Kidney (tissue), 14 donors: ENCODE data around the gene EVI5L. TPM values are rescaled to one million over a fixed set of nuclear protein-coding genes. Genes with fewer than 3 reads are reported as not detected.

ENCODE experiments used
- DNase-seq, 5 donors: peaks; one replicate each; pipeline ENCODE4 v3.0.0-alpha.2; 2013 to 2020
- FAIRE-seq: peaks from 2 replicates; lab custom pipeline; 2012; peaks lifted over from hg19 to GRCh38; lab: Jason Lieb, UNC
- H3K27ac ChIP-seq, 2 donors: one replicate each; pipeline ENCODE4 v1.7.0; 2013; ENCODE audit warnings: low read depth in 2 of 2, low read length in 2 of 2, inconsistent platforms in 1 of 2
- H3K27me3 ChIP-seq: one replicate; pipeline ENCODE4 v1.7.1; 2013; ENCODE audit warnings: low read length, inconsistent platforms; ENCODE audit not compliant: control insufficient read depth, insufficient read depth
- H3K36me3 ChIP-seq, 3 donors: one replicate each; pipeline versions ENCODE4 v1.7.0 to v1.7.1; 2013; ENCODE audit warnings: low read length in 3 of 3, control low read depth in 1 of 3, inconsistent platforms in 1 of 3; ENCODE audit not compliant: insufficient read depth in 3 of 3, control insufficient read depth in 2 of 3
- H3K4me1 ChIP-seq, 3 donors: one replicate each; pipeline versions ENCODE4 v1.7.0 to v1.7.1; 2013; ENCODE audit warnings: low read length in 3 of 3, inconsistent platforms in 1 of 3, low read depth in 1 of 3; ENCODE audit not compliant: control insufficient read depth in 2 of 3, insufficient read depth in 2 of 3
- H3K4me3 ChIP-seq, 3 donors: one replicate each; pipeline versions ENCODE4 v1.7.0 to v1.8.1; 2013; ENCODE audit warnings: low read length in 3 of 3, control low read depth in 1 of 3, inconsistent platforms in 1 of 3
- H3K9ac ChIP-seq, 3 donors: one replicate each; pipeline versions ENCODE4 v1.7.0 to v1.7.1; 2013; ENCODE audit warnings: low read length in 3 of 3, control low read depth in 1 of 3, inconsistent platforms in 1 of 3
- H3K9me3 ChIP-seq, 3 donors: one replicate each; pipeline versions ENCODE4 v1.7.0 to v1.7.1; 2013; ENCODE audit warnings: low read length in 3 of 3, control low read depth in 1 of 3, inconsistent platforms in 1 of 3; ENCODE audit not compliant: control insufficient read depth in 2 of 3, insufficient read depth in 1 of 3
- CTCF ChIP-seq: IDR thresholded peaks from 3 replicates; pipeline ENCODE4 v1.5.1; 2012; ENCODE audit warnings: mild to moderate bottlenecking, moderate library complexity, borderline replicate concordance; ENCODE audit not compliant: insufficient read depth; ENCODE audit errors: extremely low read depth
- intact Hi-C: fragments of 100-400 bp; cut with DNase I; formaldehyde crosslinking; loops from one replicate; pipeline ENCODE4 v1.11.1; 2022
- polyA plus RNA-seq: library from polyadenylated mRNA; stranded (reverse); fragments of 350-450 nt; fragmentation: Illumina TruSeq; extraction: RNeasy Lipid Tissue Mini Kit (QIAGEN cat#74804); gene quantifications from one replicate; pipeline ENCODE4 v1.2.3, GENCODE V29; 2014; ENCODE audit warnings: low read depth, low replicate concordance; ENCODE audit not compliant: insufficient read depth
- total RNA-seq: library from RNA; stranded (reverse); fragmentation: NEBNext Ultra II Directional; extraction: Animal tissue kit (Norgen Biotek cat#: 25700); gene quantifications from one replicate; pipeline ENCODE4 v1.2.1, GENCODE V29; 2021
- donor health status: control.
- donor health status: control.
- donor health status: control.
- donor health status: control.
- donor health status: control.
- donor health status: DM: yes; HTN: yes; CAD: no.
- donor health status: Normal renal cell carcinoma (clear cell type).

EVI5L gene
- total and polyA plus RNA-seq, 2 donors from 2014 or later: 14.5 to 15.9 TPM

GRCh38 chr19:7865262-7865911 is 35.4 kb downstream of the EVI5L start:
- H3K4me1 ChIP-seq: peaks cover 0 to 6% (median 3%) of the 10 kb centered on the region in 3 donors
- H3K4me3 ChIP-seq: no peak overlapping the region
- no peaks in the 10 kb centered on the region for H3K36me3 ChIP-seq
- H3K27me3 ChIP-seq: peaks cover 3% of the 10 kb centered on the region
- H3K9me3 ChIP-seq: no peaks in the 10 kb centered on the region
- no peak for TF ChIP-seq CTCF
- no peak overlapping the region for H3K9ac ChIP-seq
- intact Hi-C loops: no loop called here
- no peak for FAIRE-seq
- DNase-seq: no peak
- H3K27ac ChIP-seq: no peak overlapping the region

GRCh38 chr19:7866399-7867091 is 36.5 kb downstream of the EVI5L start:
- Histone ChIP-seq H3K9me3 (no peaks in the 10 kb centered on the region), H3K4me1 (peaks cover 0 to 8% (median 3%) of the 10 kb centered on the region in 3 donors), H3K4me3 (no peak overlapping the region), H3K27me3 (peaks cover 3% of the 10 kb centered on the region), H3K27ac (no peak overlapping the region), H3K36me3 (no peaks in the 10 kb centered on the region), H3K9ac (no peak overlapping the region)
- no peak for FAIRE-seq
- TF ChIP-seq CTCF: no peak
- intact Hi-C loops: no loop called here
- no peak for DNase-seq

- Histone ChIP-seq H3K27me3 (peaks cover 3% of the 10 kb centered on the region), H3K9ac (no peak overlapping the region), H3K27ac (no peak overlapping the region), H3K36me3 (no peaks in the 10 kb centered on the region), H3K4me3 (no peak overlapping the region), H3K4me1 (peaks cover 0 to 8% (median 3%) of the 10 kb centered on the region in 3 donors), H3K9me3 (no peaks in the 10 kb centered on the region)
- no peak for TF ChIP-seq CTCF
- DNase-seq: no peak
- FAIRE-seq: no peak
- intact Hi-C loops: no loop called here
Observed at GRCh38 chr19:7867092-7867844, 37.2 kb downstream of the EVI5L start.
